Mucosa of descending colon (tissue), 3 donors: ENCODE results near the gene GAK. TPM values are rescaled to one million over a fixed set of nuclear protein-coding genes. Genes with fewer than 3 reads are reported as not detected.

ENCODE experiments used
- ATAC-seq: fragments of 200-7000 bp; cut with Tn5 transposase; one replicate; pipeline ENCODE4 v1.9.1; 2020; ENCODE audit warnings: mild to moderate bottlenecking, moderate library complexity
- DNase-seq, 3 donors: peaks; one replicate each; pipeline ENCODE4 v3.0.0-alpha.2; 2020
- H3K36me3 ChIP-seq: fragments of 200-600 bp; one replicate; pipeline ENCODE4 v1.8.0; 2021; ENCODE audit warnings: low read depth, mild to moderate bottlenecking
- H3K4me1 ChIP-seq: fragments of 200-600 bp; one replicate; pipeline ENCODE4 v1.8.0; 2021; ENCODE audit warnings: low read depth, mild to moderate bottlenecking
- H3K4me3 ChIP-seq: fragments of 200-600 bp; one replicate; pipeline ENCODE4 v1.8.0; 2021; ENCODE audit warnings: mild to moderate bottlenecking
- H3K9me3 ChIP-seq: fragments of 200-600 bp; one replicate; pipeline ENCODE4 v1.8.0; 2021; ENCODE audit warnings: mild to moderate bottlenecking
- CTCF ChIP-seq: fragments of 200-600 bp; IDR thresholded peaks from one replicate; pipeline ENCODE4 v1.8.0; 2022; ENCODE audit warnings: antibody characterized with exemption, mild to moderate bottlenecking
- intact Hi-C, 2 donors: fragments of 100-400 bp; cut with DNase I in 1 of 2; cut with micrococcal nuclease in 1 of 2; formaldehyde crosslinking; loops; one replicate each; pipeline versions ENCODE4 v1.11.0 to v1.11.1; 2022; cut with DNase I, micrococcal nuclease
- total RNA-seq, 3 donors: library from RNA; stranded (reverse); fragmentation: NEBNext Ultra II Directional in 2 of 3; extraction: Animal tissue kit (Norgen Biotek cat#: 25700) in 2 of 3; gene quantifications; one replicate each; pipeline versions ENCODE4 v1.2.1 to v1.2.4, GENCODE V29; 2021 to 2023
- donor health status: DM: no; HTN: no; CAD: no; lungs with moderate emphysema.
- donor health status: DM: no; HTN: no; CAD: no.
- donor health status: DM: no; HTN: yes; CAD: no.

The GAK gene
- total RNA-seq, 3 donors from 2014 or later = 155 to 259 (median 244) TPM

GRCh38 chr4:835148-836002 is 96.7 kb downstream of the GAK start:
- DNase-seq (peak; percentile 44 to 72 (median 45)), ATAC-seq (peak; percentile 82)
- no peaks in the 10 kb centered on the region for H3K36me3 ChIP-seq
- peaks cover 11% of the 10 kb centered on the region for H3K9me3 ChIP-seq
- H3K4me3 ChIP-seq = no peak overlapping the region
- TF ChIP-seq CTCF = no peak
- no peaks in the 10 kb centered on the region for H3K4me1 ChIP-seq
- intact Hi-C loops = no loop called here

- ATAC-seq (no peak), DNase-seq (no peak)
- no peak for TF ChIP-seq CTCF
- H3K4me1 ChIP-seq = no peaks in the 10 kb centered on the region
- H3K9me3 ChIP-seq = peaks cover 11% of the 10 kb centered on the region
- H3K36me3 ChIP-seq = no peaks in the 10 kb centered on the region
- intact Hi-C loops = no loop called here
- no peak overlapping the region for H3K4me3 ChIP-seq
Observed at GRCh38 chr4:834368-835147, 97.6 kb downstream of the GAK start.

GRCh38 chr4:833731-834367 is 98.3 kb downstream of the GAK start:
- no peak overlapping the region for H3K4me3 ChIP-seq
- TF ChIP-seq CTCF = no peak
- ATAC-seq (no peak), DNase-seq (no peak)
- H3K4me1 ChIP-seq = no peaks in the 10 kb centered on the region
- intact Hi-C loops = no loop called here
- no peaks in the 10 kb centered on the region for H3K36me3 ChIP-seq
- peaks cover 11% of the 10 kb centered on the region for H3K9me3 ChIP-seq

GRCh38 chr4:833156-833555 is 99.0 kb downstream of the GAK start:
- intact Hi-C loops = no loop called here
- Histone ChIP-seq H3K4me1 (no peaks in the 10 kb centered on the region), H3K4me3 (no peak overlapping the region), H3K36me3 (no peaks in the 10 kb centered on the region), H3K9me3 (peaks cover 7% of the 10 kb centered on the region)
- TF ChIP-seq CTCF = no peak
- DNase-seq (no peak), ATAC-seq (no peak)

- Histone ChIP-seq H3K4me1 (no peaks in the 10 kb centered on the region), H3K4me3 (no peak overlapping the region), H3K36me3 (no peaks in the 10 kb centered on the region), H3K9me3 (peaks cover 1% of the 10 kb centered on the region)
- TF ChIP-seq CTCF = no peak
- DNase-seq = peak in 1 of 3 donors; percentile 21
- intact Hi-C loops = no loop called here
- no peak for ATAC-seq
Observed at GRCh38 chr4:832536-832935, 99.6 kb downstream of the GAK start.
